Measurements from ENCODE around the gene CAMK2B.

- TF ChIP-seq POLR2A (IDR thresholded peaks at IDR 0.05): no peak
- no peak for TF ChIP-seq CTCF (IDR thresholded peaks at IDR 0.05)
- no peak for TF ChIP-seq EP300 (IDR thresholded peaks at IDR 0.05)
These were observed 10.0 kb downstream of the CAMK2B start for GRCh38 chr7:44315301-44315903.
